Left colon (tissue), 2 donors: Measurements from ENCODE around the gene SAMD1. TPM values are rescaled to one million over a fixed set of nuclear protein-coding genes. Genes with fewer than 3 reads are reported as not detected.
A peak's percentile ranks its signal among the peaks of the same experiment; 100 is the strongest.

ENCODE experiments used
- ATAC-seq: fragments of 200-7000 bp; cut with Tn5 transposase; one replicate; pipeline ENCODE4 v1.9.1; 2020; ENCODE audit warnings: mild to moderate bottlenecking, moderate library complexity
- DNase-seq, 2 donors: peaks; one replicate each; pipeline ENCODE4 v3.0.0-alpha.2; 2020
- intact Hi-C, 2 donors: fragments of 100-400 bp; cut with DNase I in 1 of 2; cut with micrococcal nuclease in 1 of 2; formaldehyde crosslinking; loops; one replicate each; pipeline versions ENCODE4 v1.11.2 to v1.14.0; 2022; cut with DNase I, micrococcal nuclease
- total RNA-seq, 2 donors: library from RNA; stranded (reverse); fragmentation: NEBNext Ultra II Directional; extraction: Animal tissue kit (Norgen Biotek cat#: 25700); gene quantifications; one replicate each; pipeline ENCODE4 v1.2.1, GENCODE V29; 2021
- donor health status: DM: no; HTN: no; CAD: no.
- donor health status: DM: yes; HTN: yes; CAD: no.

SAMD1 gene
- total RNA-seq, 2 donors from 2014 or later, result 45.8 to 51.5 TPM

DNA sequence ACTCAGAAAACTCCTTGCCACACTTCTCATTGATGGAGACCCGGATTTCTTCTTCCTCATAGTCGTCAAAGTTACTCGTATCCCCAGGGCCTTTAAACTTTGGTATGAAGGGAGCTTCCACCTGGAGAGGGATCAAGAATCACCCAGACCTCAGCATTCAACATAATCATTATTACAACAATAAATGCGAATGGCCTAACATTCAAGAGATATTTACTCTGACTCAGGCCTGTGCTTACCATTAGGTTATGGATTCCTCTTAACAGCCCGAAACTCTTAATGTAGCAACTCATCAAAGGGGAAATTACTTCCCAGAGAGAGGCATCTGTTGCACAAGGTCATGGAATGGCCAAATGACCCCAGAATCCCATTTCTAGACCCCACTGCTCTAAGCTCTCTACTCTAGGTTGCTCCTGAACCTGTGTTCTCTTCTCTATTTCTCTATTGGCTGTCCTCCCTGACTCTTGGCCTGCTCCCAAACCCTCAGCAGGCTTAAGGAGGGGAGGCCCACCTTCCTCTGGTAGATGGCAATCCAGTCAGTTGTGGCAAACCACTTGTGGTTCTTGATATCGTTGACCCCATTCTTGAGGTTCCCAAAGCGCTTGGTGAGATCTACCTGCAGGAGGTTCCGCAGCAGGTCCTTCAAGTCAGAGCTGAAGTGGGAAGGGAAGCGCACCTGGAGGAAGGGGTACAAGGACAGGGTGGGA is 2.7 kb upstream of the SAMD1 start:
- intact Hi-C loops, result no loop called here
- DNase-seq (no peak), ATAC-seq (no peak)

DNA sequence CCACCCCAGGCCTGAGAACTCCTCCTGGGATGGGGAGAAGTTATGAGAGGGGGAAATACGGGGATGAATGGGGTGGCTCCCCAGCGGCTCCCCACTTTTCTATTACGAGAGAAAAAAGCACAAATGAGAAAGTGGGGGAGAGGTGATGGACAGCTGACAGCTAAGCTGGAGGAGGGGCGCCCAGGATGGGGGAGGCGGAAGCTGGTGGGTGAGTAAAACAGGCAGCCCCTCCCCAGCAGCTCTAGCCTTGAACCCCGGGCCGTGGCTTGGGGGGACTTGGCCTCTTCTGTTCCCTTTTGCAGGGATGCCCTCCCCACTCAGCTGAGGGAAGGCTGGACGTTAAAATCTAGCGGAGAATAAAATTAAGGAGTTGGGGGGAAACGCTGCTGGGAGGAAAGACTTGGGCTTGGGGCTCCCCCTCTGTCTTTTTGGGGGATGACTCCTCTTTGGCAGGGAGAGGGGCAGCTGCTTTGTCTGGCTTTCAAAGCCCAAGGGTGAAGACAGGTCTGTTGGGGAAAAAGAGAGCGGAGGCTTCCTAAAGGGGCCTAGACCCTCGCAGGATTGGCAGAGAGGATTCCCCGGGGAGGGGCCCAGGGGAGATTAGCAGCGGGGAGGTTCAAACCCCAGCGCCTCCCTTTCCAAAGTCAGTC is 1.4 kb upstream of the SAMD1 start:
- no peak for ATAC-seq
- intact Hi-C loops, result no loop called here
- peak in 1 of 2 donors; percentile 70 for DNase-seq

DNA sequence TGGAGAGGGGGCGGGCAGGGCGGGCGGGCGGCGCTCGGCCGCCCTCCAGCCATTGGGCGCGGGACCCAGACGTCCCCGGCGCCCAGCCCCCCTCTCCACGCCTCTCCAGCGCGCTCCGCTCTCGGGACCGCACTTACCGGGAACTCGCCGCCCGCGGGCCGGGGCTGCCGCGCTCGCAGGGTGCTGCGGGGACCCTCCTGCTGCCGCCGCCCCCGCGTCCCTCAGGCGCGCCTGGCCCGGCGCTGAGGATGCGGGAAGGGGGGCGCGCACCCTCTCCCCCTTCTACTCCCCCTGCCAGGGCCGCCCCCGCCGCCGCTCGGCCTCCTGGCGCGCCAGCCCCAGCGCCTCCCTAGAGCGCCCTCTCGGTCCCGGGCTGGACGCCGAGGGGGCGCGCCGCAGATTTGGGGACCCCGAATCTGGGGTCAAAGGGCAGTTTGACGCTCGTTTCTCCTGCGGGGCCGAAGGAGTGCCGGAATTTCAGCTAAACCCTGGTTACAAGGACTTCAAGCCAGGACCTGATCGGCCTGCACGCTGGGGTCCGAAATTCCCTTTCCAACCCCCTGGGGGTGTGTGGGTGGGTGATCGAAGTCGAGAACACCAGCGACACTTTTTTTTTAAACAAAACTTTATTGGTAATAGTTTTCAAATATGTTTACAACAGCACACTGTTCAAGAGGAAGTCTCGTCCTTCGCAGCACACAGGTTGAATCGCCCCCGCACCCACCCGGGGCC is 696 bp upstream of the SAMD1 start:
- intact Hi-C loops, result no loop called here
- ATAC-seq, result peak; percentile 82
- peak; percentile 84 to 89 for DNase-seq

DNA sequence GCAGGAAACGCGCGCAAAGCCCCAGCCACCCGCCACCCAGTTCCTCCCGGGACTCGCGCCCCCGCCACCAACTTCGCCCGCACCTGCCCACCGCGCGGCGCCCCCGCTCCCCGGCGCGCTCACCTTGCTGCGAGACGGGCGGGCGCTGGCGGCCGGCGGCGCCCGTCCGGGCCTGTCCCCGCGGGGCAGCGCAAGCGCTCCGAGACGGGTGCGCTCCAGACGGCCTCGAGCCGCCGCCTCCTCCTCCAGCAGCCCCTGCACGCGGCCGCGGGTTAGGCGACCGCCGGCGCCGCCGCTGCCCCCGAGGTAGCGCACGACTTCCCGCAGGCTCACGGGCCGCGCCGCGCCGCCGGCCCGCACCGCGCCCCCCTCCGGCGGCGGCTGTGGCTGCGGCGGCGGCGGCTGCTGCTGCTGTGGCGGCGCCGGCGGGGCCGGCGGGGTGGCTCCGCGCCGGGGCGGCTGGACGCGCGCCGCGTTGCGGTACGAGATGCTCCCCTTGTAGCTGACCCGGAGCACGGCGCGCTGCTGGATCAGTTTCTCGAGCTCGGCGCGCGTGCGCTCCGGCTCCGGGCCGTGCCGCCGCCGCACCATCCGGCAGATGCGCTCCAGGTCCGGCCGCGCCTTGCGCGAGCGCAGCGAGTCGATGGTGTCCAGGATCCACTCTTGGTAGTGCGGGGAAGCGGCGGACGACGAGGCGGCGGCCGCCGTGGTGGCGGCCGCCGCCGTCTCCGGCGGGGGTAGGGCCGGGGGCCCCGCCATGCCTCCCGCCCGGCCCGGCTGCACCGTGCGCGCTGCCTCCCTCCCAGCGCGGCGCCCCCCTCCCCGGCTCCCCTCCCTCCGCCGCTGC is 666 bp downstream of the SAMD1 start:
- DNase-seq (peak in 1 of 2 donors; percentile 70), ATAC-seq (peak; percentile 6)
- intact Hi-C loops, result no loop called here

DNA sequence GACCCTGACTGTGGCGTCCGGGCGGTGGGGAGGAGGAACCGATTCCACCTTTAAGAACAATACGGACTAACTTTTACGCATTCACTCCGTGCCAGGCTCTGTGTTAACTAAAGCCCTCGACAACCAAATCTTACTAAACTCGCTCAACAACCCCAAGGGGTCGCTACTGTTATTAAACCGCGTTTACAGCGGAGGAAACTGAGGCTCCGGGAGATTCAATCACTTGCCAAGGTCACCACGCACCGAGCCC is 1.2 kb downstream of the SAMD1 start:
- intact Hi-C loops, result no loop called here
- DNase-seq (no peak), ATAC-seq (no peak)

DNA sequence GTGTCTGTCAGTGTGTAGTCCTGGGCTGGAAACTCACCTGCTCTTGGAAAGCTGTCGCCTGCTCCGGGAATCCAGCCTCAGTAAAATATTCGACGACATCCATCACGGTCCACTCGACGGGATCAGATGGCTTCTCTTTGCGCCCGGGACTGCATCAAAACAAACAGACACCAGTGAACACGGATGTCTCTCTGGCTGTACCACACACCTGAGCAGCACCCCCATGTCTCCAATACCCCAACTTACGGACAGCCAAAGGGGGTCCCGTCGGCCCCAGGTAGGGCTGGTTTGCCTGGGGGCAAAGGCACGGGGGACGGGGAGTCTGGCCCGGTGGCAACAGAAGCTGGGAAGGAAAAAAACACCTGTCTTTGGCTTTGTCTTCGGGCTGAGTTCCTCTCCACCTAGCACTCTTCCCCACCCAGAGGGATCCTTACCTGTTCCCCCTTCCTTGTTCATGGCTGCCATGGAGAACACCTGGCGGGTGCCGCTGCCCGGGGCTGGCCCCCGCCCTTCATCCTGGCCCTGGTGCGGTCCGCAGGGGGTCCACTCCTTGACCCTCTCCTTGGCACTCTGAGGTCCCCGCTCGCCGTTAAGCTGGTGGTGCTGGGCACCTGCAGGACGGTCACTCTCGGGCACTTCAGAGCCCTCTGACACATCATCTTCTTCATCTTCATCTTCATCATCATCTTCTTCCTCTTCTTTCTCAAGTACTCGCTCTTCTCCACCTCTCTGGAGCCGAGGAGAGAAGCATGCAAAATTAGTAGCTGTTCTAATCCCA is 1.7 kb downstream of the SAMD1 start:
- ATAC-seq (no peak), DNase-seq (no peak)
- intact Hi-C loops, result no loop called here

DNA sequence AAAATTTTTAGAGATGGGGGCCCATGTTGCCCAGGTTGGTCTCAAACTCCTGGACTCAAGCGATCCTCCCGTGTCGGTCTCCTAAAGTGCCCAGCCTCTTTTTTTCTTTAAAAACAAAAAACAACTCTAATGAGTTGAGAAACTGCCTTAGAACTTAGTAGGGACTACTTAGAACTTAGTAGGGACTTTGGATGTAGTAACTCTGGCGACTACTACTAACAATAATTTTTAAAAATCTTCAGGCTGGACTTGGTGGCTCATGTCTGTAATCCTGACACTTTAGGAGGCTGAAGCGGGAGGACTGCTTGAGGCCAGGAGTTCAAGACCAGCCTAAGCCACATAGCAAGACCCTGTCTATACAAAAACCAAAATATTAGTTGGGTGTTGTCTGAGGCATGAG is 4.5 kb downstream of the SAMD1 start:
- intact Hi-C loops, result no loop called here
- ATAC-seq (no peak), DNase-seq (no peak)

DNA sequence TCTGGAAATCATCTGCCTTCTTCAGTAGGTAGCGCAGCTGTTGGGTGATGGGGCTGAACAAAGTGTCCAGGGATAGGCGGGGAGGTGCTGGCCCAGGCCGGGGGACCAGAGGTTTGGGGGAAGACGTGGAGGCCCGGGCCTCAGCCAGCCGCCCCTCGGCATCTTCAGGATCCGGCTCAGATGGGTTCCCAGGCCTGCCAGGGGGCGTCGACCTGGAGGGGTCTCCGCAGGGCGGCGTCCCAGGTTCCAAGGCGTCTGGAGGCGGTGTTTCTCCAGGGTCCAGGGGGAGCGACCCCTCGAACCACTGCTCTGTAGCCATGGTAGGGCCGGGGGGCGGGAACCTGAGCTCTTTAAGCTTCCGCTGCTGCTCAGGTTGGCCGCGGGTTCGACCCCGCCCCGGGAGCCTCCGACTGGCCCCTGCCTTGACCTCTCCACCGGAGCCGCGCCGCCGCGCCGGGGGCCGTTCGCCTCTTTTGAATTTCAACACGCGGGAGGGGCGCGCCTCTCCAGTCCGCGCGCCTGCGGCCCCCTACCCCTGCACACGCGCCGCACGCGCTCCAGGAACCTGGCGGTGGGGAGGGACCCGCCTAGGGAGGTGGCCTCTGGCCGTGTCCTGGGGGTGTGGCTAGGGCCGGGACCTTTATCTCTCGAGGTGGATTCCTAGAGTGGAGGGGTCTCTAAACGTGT is 5.1 kb downstream of the SAMD1 start, which contains the start of gene C19orf67:
Gene C19orf67, minus strand, starts transcription at position 475 of the 687 bp plus-strand sequence. Its CDS starts 156 bp downstream, at position 319.
- peak in 1 of 2 donors; percentile 51 for DNase-seq
- ATAC-seq, result no peak
- intact Hi-C loops, result no loop called here

DNA sequence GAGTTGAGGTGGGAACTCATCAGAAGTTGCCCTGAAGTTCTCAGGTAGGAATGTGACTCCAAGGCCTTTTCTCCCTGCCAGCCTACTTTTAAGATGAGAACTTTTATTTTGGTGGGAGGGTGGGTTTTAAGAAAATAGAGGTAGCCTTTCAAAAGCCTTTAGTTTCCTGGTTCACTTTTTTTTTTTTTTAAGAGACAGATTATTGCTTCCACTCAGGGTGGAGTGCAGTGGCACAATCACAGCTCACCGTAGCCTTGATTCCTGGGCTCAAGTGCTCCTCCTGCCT is 7.9 kb downstream of the SAMD1 start:
- ATAC-seq (peak; percentile 20), DNase-seq (no peak)
- intact Hi-C loops, result no loop called here

DNA sequence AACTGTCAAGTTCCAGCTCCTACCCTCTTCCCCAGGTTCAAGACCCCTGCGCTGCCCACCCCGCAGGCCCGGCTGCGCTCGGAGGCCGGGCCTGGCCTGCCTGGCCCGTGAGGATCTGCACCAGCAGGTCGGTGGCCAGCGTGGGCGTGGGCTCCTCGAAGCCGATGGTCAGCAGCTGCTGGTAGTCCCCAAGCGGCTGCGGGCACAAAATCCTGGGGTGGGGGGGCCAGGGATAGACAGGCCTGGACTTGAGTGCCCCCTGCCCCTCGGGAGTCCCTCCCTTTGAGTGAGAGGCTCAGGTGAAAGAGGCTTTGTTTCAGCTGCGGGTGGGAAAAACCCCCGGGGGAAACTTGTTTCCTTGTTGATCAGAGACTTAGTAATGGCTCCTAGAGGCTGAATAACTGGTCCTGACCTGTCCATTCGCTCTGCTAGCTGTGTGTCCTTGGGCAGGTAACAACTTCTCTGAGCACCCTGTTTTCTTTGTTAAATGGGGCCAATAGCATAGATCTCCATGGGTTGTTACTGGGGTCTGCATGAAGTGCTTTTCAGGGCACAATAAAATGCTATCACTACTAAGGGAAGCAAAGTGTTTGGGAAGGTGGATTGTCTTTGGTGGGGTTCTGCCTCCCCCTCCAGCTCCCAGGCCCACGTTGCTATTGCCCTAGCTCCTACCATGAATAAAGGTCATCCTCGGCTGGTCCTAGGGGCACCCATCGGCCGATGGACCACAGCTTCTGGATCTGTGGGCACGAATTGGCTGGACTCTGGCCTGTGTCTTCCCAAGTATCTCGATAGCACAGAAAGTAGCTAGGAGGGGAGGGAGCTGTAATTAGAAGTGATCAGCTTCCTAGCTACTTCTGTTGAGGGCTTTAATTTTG is 8.5 kb downstream of the SAMD1 start:
- peak; percentile 70 for DNase-seq
- intact Hi-C loops, result no loop called here
- peak; percentile 28 for ATAC-seq

DNA sequence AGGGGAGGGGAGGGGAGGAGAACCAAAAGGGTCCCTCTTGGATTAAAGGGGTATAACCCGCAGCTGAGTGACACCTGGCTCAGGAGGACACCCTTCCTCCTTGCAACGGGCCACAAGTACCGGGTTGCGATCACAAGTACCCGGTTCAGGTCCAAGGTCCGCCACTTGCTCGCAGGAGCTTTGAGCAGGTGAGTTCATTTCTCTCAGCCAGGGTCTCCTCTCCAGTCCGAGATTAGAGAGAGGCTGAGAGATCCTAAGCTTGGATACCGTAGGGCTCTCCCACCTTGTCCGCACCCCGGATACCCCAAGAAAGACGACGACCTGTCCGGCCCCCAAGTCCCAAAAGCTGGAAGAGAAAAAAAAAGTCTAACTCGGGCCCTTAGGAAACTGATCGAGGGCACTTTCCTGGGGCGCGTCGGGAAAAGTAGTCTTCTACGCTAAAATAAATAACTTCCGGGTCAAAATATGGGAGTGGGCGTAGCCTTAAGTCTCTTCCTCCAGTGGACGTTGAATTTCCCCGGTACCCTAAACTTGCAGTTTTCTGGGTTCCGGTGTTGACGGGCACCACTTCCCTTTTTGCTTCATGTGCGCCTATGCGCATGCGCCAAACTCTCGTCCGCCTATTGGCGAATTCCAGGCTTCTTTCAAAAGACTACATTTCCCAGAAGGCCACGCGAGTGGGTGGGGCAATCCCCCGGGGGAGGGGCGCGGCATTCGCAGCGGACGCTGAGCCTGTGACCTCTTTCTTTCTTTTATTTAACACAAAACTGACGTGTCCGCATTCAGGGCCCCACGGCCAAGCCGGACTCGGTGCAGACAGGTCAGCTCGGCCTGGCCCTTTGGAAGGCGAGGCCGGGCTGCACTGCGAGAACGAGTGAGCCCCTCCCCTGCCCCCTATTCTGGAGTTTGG is 9.4 kb downstream of the SAMD1 start:
- peak; percentile 81 for ATAC-seq
- DNase-seq, result peak; percentile 99
- intact Hi-C loops, result no loop called here

DNA sequence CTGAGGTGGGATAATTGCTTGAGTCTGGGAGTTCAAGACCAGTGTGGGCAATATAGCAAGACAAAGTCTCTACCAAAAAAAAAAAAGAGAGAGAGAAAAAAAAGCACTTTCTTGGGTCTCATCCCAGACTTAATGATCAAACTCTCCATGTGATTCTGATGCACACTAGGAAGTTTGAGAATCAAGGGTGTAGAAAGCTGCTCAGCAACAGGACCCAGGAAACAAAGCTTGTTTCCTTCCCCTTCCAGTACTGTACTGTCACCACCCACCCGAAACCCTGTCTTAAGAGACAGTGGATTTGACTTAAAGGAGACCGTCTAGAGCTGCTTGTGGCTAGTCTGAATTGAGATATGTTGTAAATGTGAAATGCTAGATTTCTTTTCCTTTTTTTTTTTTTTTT is 12.1 kb downstream of the SAMD1 start:
- ATAC-seq, result no peak
- intact Hi-C loops, result loop anchor here (10.0 kb wide), 2 partner anchors 204 to 484 kb away; partner anchors contain the start of gene NANOS3 (in 1 of the 2)
- DNase-seq, result no peak

DNA sequence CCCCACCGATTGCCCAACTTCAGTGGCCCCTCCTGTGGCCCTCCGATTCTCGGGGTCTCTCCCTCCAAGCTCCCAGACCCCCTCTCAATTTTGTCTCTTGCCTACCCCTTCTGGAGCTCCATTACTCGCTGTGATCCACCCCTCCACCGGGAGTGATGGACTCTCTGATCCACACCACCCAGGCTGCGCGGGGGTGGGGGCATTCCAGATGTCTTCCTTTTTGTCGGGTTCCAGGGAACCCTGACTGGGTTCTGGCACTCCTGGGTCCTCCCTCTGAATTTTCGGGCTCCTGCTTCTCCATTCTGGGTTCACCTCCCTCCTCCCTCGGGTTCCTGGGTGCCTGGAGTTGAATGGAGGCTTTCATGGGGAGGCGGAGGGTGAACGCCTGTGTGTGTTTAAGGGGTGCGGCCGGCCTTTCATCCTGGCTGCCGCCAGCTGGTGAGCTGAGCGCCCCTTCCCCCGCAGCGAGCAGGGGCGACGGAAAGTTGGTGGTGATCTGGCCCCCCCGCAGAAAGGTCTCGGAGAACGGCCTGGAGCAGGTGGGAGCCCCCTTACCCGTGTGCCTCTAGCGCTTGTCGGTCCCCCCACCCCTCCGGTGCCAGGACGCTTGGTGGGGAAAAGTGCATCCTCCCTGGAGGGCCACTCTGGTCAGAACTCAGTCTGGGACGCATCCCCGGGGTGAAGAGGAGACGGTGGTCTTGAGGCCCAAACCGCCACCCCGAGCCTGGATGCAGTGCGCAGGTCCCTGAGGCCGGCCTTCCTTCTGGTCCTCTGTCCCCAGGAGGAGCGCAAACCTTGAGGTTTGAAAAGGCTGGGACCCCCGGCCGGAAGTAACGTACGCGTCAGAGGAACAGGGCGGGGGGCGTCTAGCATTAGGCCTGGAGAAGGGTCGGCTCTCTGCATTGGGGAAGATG is 16.4 kb downstream of the SAMD1 start:
- intact Hi-C loops, result loop anchor here (2.0 to 10.0 kb wide), 3 partner anchors 193 to 479 kb away; partner anchors contain the start of gene NANOS3 (in 1 of the 2)
- ATAC-seq (peak; percentile 59), DNase-seq (peak; percentile 77 to 81)

DNA sequence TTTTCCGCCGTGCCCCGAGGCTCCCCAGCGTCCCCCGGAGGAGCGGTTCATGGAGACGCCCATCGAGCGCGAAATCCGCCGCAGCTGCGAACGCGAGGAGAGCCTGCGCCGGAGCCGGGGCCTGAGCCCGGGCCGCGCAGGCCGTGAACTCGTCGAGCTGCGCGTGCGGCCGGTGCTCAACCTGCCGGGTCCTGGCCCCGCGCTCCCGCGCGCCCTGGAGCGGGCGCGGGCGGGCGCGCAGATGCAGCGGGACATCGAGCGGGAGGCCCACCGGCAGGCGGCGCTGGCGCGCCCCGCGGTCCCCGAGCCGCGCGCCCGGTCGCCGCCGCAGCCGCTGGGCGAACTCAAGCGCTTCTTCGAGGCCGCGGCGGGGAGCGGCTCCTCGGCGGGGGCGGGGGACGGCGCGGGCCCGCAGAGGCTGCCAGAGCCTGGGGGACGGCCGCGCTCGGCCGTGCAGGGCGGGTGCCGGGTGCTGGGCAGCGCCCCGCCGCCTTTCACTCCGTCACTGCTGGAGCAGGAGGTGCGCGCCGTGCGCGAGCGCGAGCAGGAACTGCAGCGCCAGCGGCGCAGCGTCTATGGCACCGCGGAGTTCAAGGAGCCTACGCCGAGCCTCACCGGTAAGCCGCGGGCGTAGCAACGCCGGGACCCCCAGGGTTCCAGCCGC is 17.2 kb downstream of the SAMD1 start:
- DNase-seq (peak in 1 of 2 donors; percentile 85), ATAC-seq (peak; percentile 28)
- intact Hi-C loops, result loop anchor here (10.0 kb wide), 2 partner anchors 199 to 479 kb away; partner anchors contain the start of gene NANOS3 (in 1 of the 2)
